Small intestine (tissue), 7 donors: ENCODE data around the gene PRSS33. TPM values are rescaled to one million over a fixed set of nuclear protein-coding genes. Genes with fewer than 3 reads are reported as not detected.
A peak's percentile ranks its signal among the peaks of the same experiment; 100 is the strongest.

ENCODE experiments used
- DNase-seq, 2 donors: peaks; one replicate each; pipeline versions ENCODE4 v3.0.0 to v3.0.0-alpha.2; 2013
- FAIRE-seq: peaks from 2 replicates; lab custom pipeline; 2012; peaks lifted over from hg19 to GRCh38; lab: Jason Lieb, UNC
- H3K27ac ChIP-seq, 3 donors: one replicate each; pipeline ENCODE4 v1.5.1; 2013; ENCODE audit warnings: low read length in 2 of 3, mild to moderate bottlenecking in 2 of 3, control low read depth in 1 of 3, inconsistent platforms in 1 of 3, low read depth in 1 of 3, moderate library complexity in 1 of 3
- H3K27me3 ChIP-seq, 3 donors: one replicate each; pipeline ENCODE4 v1.6.1; 2013; ENCODE audit warnings: low read length in 3 of 3, inconsistent platforms in 1 of 3; ENCODE audit not compliant: control insufficient read depth in 3 of 3, insufficient read depth in 3 of 3
- H3K36me3 ChIP-seq, 3 donors: one replicate each; pipeline ENCODE4 v1.6.1; 2013; ENCODE audit warnings: low read length in 3 of 3, inconsistent platforms in 1 of 3, low read depth in 1 of 3, mild to moderate bottlenecking in 1 of 3, moderate library complexity in 1 of 3; ENCODE audit not compliant: control insufficient read depth in 3 of 3, insufficient read depth in 2 of 3
- H3K4me1 ChIP-seq, 3 donors: one replicate each; pipeline ENCODE4 v1.6.1; 2013; ENCODE audit warnings: low read length in 2 of 3, inconsistent platforms in 1 of 3, low read depth in 1 of 3, mild to moderate bottlenecking in 1 of 3, moderate library complexity in 1 of 3; ENCODE audit not compliant: control insufficient read depth in 3 of 3, insufficient read depth in 2 of 3
- H3K4me3 ChIP-seq, 3 donors: one replicate each; pipeline ENCODE4 v1.5.1; 2013; ENCODE audit warnings: low read length in 3 of 3, control low read depth in 1 of 3, inconsistent platforms in 1 of 3, low read depth in 1 of 3, mild to moderate bottlenecking in 1 of 3, moderate library complexity in 1 of 3
- H3K9me3 ChIP-seq, 2 donors: one replicate each; pipeline ENCODE4 v1.6.1; 2013; ENCODE audit warnings: low read depth in 1 of 2, low read length in 1 of 2; ENCODE audit not compliant: control insufficient read depth in 2 of 2, insufficient read depth in 1 of 2
- WGBS, 3 donors: extraction: QIAGEN DNeasy Blood & Tissue Kit; methylation state at CpG; one replicate each; pipeline ENCODE4 v1.1.7; 2013; 5-methylcytosine and 5-hydroxymethylcytosine counted together
- polyA plus RNA-seq, 4 donors: library from polyadenylated mRNA; stranded (reverse) in 3 of 4; unstranded in 1 of 4; fragments of 200-250 nt in 3 of 4; fragments of 120-200 nt in 1 of 4; gene quantifications; one replicate each; pipeline versions ENCODE4 v1.2.1 to v1.2.3, GENCODE V29; 2013
- donor health status: healthy with polysubstance abuse.
- donor health status: control.
- donor health status: control.
- donor health status: Bipolar disorder and iron deficiency.
- donor health status: healthy.

Gene PRSS33
- polyA plus RNA-seq, 4 donors, result 0.03 TPM; not detected in 3

DNA sequence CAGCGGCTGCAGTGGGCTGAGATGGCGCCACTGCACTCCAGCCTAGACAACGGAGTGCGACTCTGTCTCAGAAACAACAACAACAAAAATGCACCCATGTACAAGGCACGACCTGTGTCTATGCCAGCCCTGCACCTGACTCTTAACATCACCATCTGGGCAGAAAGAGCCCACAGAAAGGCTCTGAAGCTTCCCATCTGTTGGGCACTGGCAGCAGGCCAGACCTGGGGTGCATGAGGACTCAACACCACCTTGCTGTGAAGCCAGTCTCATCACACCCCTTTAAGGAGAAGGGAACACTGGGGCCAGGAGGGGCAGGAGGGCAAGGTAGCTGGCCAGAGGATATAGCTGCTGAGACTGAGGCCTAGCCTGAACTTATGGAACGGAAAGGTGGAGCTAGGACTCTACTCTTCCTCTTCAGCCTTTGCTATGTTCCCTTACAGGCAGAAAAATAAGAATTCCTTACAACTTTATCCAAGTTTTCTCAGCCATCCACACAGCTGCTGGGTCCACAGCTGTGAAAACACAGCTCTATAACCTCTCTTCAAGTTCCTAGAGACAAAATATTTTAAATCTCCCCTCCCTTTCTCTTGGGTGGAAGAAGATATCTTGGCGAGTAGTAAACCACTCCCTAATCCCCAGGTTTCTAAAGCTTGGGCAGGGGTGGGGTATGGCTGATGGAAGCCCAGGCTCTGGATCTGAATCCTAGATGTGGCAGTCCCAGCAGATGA lies 13.0 kb downstream of the PRSS33 start:
- no peaks in the 10 kb centered on the region for H3K9me3 ChIP-seq
- H3K27ac ChIP-seq, result no peak overlapping the region
- no peaks in the 10 kb centered on the region for H3K27me3 ChIP-seq
- H3K4me1 ChIP-seq, result peaks cover 0 to 20% (median 3%) of the 10 kb centered on the region in 3 donors
- DNase-seq, result no peak
- FAIRE-seq, result no peak
- H3K36me3 ChIP-seq, result peaks cover 3 to 62% (median 17%) of the 10 kb centered on the region in 3 donors
- WGBS, 3 donors, result 74 to 85% (median 77%) methylated on average over 7 of the region's 7 CpGs
- no peak overlapping the region for H3K4me3 ChIP-seq

DNA sequence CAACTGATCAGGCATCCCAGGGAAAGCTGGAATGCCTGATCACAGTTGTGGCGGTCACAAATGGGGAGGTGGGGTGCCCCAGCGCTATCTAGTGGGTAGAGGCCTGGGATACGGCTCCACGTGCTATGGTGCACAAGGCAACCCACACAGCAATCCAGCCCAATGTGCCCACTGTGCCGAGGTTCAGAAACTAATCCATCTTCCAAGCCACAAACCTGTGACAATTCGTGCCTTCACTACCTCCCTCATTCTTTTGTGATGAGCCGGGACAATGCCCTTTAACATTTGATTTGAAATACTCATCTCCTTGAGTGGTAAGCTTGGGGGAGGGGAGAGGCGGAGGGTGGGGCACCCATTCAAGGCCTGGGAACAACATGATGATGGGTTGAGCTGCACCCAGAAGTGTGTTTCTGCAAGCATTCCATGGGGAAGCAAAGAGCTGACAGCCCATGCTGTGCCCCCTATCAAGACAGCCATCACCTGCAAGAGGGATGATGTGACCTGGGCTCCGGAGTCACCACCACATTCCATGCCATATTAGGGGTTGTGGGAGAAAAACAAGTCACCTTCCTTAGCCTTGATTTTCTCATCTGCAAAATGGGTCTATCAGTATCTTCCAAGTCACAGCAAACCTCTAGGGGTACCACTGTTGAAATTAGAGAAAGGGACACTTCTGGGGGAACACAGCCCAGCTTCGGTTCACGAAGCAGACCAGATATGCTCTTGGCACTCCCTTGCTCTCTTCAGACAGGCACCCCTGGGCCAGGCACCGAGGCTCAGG lies 14.0 kb downstream of the PRSS33 start:
- DNase-seq (no peak), FAIRE-seq (no peak)
- H3K36me3 ChIP-seq, result peaks cover 8 to 72% (median 22%) of the 10 kb centered on the region in 3 donors
- H3K27ac ChIP-seq, result no peak overlapping the region
- H3K4me1 ChIP-seq, result peaks cover 0 to 14% (median 3%) of the 10 kb centered on the region in 3 donors
- H3K4me3 ChIP-seq, result no peak overlapping the region
- H3K9me3 ChIP-seq, result no peaks in the 10 kb centered on the region
- H3K27me3 ChIP-seq, result no peaks in the 10 kb centered on the region
- 82 to 90% (median 85%) methylated on average over 12 of the region's 12 CpGs for WGBS, 3 donors

DNA sequence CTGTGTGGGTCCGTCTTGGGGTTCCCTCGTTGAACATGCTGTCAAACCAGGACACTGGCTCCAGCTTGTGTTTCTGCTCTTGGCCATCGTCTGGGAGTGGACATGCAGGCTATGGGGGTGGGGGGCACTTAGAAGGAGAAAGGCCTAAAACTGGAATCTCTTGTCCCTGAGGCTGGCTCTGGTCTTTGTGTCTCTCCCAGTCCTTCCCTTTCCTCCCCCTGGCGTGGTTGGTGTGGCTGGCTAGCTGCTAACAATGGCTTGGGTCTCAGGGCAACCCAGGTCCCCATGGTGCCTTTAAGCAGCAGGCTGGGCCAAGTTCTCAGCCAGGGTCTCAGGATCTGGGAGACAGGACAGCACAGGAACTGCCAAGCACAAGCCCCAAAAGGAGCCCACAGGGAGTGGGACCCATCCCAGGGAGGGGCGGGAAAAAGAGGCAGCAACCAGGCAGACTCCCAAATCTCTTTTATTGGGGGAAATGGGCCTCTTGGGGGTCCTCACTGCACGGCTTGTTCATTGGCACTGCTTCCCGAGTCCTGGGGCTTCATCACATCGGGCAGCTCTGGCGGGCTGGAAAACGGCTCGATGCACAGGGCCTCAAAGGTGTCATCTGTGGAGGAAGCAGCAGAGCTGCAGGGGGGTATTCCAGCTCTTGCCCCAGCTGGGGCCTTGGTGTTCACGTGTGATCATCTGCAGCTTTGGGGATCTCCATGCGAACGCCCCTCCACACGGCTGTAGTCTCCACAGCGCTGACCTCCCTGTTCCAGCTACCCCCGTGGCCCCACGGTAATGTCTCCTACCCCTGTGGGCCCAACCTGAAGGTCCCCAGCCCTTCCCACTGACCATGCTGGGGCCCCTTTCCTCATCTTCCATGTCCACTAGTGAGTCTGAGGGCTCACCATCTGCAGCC lies 15.6 kb downstream of the PRSS33 start:
- 78 to 85% (median 78%) methylated on average over 14 to 18 of the region's 18 CpGs for WGBS, 3 donors
- Histone ChIP-seq H3K4me1 (peaks cover 0 to 12% (median 0%) of the 10 kb centered on the region in 3 donors), H3K4me3 (no peak overlapping the region), H3K27ac (no peak overlapping the region), H3K9me3 (no peaks in the 10 kb centered on the region), H3K27me3 (no peaks in the 10 kb centered on the region), H3K36me3 (peaks cover 19 to 88% (median 26%) of the 10 kb centered on the region in 3 donors)
- DNase-seq (no peak), FAIRE-seq (no peak)

DNA sequence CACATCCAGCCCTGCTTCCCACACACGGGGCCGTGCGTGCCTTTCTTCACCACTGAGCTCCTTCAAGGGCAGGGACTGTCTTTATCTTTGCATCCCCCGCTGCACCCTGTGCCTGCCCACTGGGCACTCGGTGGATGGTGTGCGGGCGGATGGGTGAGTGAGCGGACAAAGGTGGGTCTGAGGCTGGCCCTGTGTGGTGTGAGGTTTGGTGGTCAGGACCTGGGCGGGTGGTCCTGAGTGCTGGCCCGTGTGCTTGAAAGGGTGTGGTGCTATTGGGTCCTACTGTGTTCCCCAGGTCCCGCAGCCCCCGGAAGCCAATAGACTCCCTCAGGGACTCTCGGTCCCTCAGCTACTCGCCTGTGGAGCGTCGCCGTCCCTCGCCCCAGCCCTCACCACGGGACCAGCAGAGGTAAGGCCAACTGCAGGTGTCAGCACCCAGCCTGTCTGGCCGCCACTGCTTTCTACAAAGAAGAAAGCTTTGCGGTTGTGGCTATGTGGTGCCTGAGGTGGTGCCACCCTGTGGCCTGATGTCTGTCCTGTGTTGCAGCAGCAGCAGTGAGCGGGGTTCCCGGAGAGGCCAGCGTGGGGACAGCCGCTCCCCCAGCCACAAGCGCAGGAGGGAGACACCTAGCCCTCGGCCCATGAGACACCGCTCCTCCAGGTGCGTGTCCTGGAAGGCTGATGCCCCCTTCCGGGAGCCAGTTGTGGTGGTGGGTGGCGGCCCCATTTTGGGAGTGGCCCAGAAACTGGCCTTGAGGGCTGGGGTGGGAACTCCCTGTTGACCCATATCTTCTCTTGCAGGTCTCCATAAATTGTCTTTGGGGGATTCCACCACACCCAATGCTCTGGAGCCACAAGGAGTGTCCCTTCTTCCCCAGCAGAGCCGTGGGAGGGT lies 17.1 kb downstream of the PRSS33 start:
- H3K4me1 ChIP-seq, result peaks cover 0 to 2% (median 0%) of the 10 kb centered on the region in 3 donors
- peaks cover 20 to 97% (median 35%) of the 10 kb centered on the region in 3 donors for H3K36me3 ChIP-seq
- peak overlapping the region in 2 of 3 donors; percentile 14 to 64 for H3K27ac ChIP-seq
- no peak for FAIRE-seq
- DNase-seq, result no peak
- H3K9me3 ChIP-seq, result peaks cover 0 to 13% of the 10 kb centered on the region in 2 donors
- 83 to 84% (median 83%) methylated on average over 31 to 32 of the region's 32 CpGs for WGBS, 3 donors
- H3K27me3 ChIP-seq, result no peaks in the 10 kb centered on the region
- H3K4me3 ChIP-seq, result no peak overlapping the region

DNA sequence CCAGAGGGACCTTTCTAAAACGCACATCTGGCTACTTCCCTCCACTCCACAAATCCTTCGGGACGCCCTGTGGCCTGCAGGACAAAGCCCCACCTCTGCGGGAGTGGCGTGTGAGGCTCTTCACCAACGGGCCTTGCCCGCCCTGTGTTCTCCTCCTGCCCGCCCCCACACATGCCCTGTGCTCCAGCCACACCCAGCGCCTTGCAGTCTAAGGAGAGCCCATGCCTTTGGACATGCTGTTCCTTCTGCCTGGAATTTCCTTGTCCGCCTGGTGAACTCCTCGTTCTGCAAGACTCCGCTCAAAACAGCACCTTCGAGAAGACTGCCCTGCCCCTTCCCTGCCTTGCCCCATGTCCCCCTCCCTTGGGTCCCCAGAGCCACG lies 17.7 kb downstream of the PRSS33 start:
- no peak for FAIRE-seq
- Histone ChIP-seq H3K36me3 (peaks cover 24 to 97% (median 35%) of the 10 kb centered on the region in 3 donors), H3K9me3 (peaks cover 0 to 19% of the 10 kb centered on the region in 2 donors), H3K27me3 (no peaks in the 10 kb centered on the region), H3K4me1 (no peaks in the 10 kb centered on the region), H3K4me3 (no peak overlapping the region), H3K27ac (peak overlapping the region in 2 of 3 donors; percentile 14 to 64)
- 34 to 61% (median 51%) methylated on average over 14 of the region's 14 CpGs for WGBS, 3 donors
- peak in 1 of 2 donors; percentile 94 for DNase-seq

DNA sequence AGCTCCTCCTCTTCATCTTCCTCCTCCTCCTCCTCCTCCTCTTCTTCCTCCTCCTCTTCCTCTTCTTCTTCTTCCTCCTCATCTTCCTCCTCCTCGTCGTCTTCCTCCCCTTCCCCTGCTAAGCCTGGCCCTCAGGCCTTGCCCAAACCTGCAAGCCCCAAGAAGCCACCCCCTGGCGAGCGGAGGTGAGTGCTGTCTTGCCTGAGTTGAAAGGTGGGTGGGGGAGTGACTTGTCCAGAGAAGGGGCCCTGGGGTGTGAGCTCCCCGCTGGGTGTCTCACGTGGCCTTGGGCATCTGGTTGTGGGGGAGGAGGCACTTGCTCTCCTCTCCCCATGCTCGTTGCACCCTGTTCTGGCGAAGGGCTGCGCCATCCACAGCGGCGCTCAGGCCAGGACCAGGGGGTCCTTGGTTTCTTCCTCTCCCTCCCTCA lies 18.2 kb downstream of the PRSS33 start:
- 79 to 85% (median 80%) methylated on average over 10 to 11 of the region's 11 CpGs for WGBS, 3 donors
- Histone ChIP-seq H3K4me1 (no peaks in the 10 kb centered on the region), H3K27ac (peak overlapping the region in 2 of 3 donors; percentile 8 to 45), H3K4me3 (no peak overlapping the region), H3K9me3 (peaks cover 0 to 23% of the 10 kb centered on the region in 2 donors), H3K36me3 (peaks cover 27 to 95% (median 37%) of the 10 kb centered on the region in 3 donors), H3K27me3 (no peaks in the 10 kb centered on the region)
- FAIRE-seq (no peak), DNase-seq (no peak)

DNA sequence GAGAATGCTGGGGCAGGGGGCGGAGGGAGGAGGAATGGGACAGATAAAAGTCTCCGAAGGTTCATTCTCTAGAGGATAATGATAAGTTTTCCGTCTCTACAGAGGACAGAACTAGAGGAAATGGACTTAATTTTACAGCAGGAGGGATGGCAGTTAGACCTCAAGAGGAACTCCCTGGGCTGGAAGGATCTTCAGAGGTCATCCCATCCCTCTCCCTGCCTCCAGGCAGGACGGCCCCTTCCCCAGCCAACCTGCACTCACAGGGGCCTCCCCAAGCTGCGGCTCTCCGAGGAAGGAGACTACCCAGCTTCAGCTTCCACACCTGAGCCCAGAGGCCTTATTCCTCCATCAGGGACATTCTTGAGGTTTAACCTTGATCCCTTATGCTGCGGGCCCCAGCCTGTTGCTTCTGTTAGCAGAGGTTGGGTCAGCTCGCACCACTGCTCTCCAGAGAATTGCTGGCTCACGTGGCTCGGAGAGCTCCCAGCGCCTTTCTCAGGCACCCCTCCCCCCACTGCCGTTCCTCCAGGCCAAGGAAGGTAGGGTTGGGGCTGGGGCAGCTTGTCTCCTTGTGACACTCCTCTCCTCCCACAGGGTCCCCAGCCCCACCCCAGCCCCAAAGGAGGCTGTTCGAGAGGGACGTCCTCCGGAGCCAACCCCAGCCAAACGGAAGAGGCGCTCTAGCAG lies 18.8 kb downstream of the PRSS33 start:
- Histone ChIP-seq H3K9me3 (peaks cover 0 to 29% of the 10 kb centered on the region in 2 donors), H3K4me3 (no peak overlapping the region), H3K27ac (no peak overlapping the region)

More for the DNA sequence above, 18.8 kb downstream of the PRSS33 start:
- H3K36me3 ChIP-seq, result peaks cover 30 to 95% (median 41%) of the 10 kb centered on the region in 3 donors
- FAIRE-seq, result no peak
- 82 to 87% (median 87%) methylated on average over 16 to 17 of the region's 17 CpGs for WGBS, 3 donors
- no peak for DNase-seq
- no peaks in the 10 kb centered on the region for H3K4me1 ChIP-seq
- H3K27me3 ChIP-seq, result no peaks in the 10 kb centered on the region
